H1 (cell line): ENCODE results near the gene CPNE4. TPM values are rescaled to one million over a fixed set of nuclear protein-coding genes. Genes with fewer than 3 reads are reported as not detected.
A peak's percentile ranks its signal among the peaks of the same experiment; 100 is the strongest.

Experiments used
- CTCF ChIA-PET: fragments of 300-600 bp; sonication (Branson Sonifier 250); formaldehyde crosslinking; loops from one replicate; lab custom pipeline; 2021; ENCODE audit not compliant: partially characterized antibody; lab: Charles Lee
- POLR2A ChIA-PET: fragments of 300-600 bp; sonication (Branson Sonifier 250); formaldehyde crosslinking; loops from one replicate; lab custom pipeline; 2021; ENCODE audit warnings: inconsistent platforms; ENCODE audit not compliant: partially characterized antibody; lab: Charles Lee
- DNase-seq, 2 experiments: peaks; one replicate each; pipeline versions ENCODE4 v3.0.0 to v3.0.0-alpha.2; 2010 to 2022; ENCODE audit warnings: low spot score in 2 of 2, low read depth in 1 of 2, mixed read lengths in 1 of 2
- FAIRE-seq: peaks from 2 replicates; lab custom pipeline; 2011; peaks lifted over from hg19 to GRCh38; lab: Jason Lieb, UNC
- H2AFZ ChIP-seq: 2 replicates; pipeline ENCODE4 v1.8.1; 2012; ENCODE audit warnings: low read length, inconsistent platforms
- H2AK5ac ChIP-seq: 2 replicates; pipeline ENCODE4 v1.6.1; 2013; ENCODE audit warnings: low read depth, low read length
- H2BK120ac ChIP-seq: replicated peaks from 2 replicates; pipeline ENCODE3; 2013; ENCODE audit warnings: low read depth, low read length, inconsistent platforms
- H2BK12ac ChIP-seq: 2 replicates; pipeline ENCODE4 v1.6.1; 2013; ENCODE audit warnings: low read depth, low read length
- H2BK15ac ChIP-seq: 2 replicates; pipeline ENCODE4 v1.6.1; 2013; ENCODE audit warnings: low read length
- H2BK20ac ChIP-seq: 2 replicates; pipeline ENCODE4 v1.6.1; 2013; ENCODE audit warnings: low read length
- H2BK5ac ChIP-seq: 2 replicates; pipeline ENCODE4 v1.6.1; 2013; ENCODE audit warnings: low read depth, low read length
- H3K14ac ChIP-seq: 2 replicates; pipeline ENCODE4 v1.6.1; 2013; ENCODE audit warnings: inconsistent platforms; ENCODE audit not compliant: insufficient read length
- H3K18ac ChIP-seq: 2 replicates; pipeline ENCODE4 v1.6.1; 2013; ENCODE audit warnings: low read length; ENCODE audit errors: extremely low read depth
- H3K23ac ChIP-seq: 2 replicates; pipeline ENCODE4 v1.6.1; 2013; ENCODE audit warnings: inconsistent platforms; ENCODE audit not compliant: insufficient read length
- H3K23me2 ChIP-seq: 2 replicates; pipeline ENCODE4 v1.6.1; 2013; ENCODE audit warnings: low read depth, low read length
- H3K27ac ChIP-seq: 2 replicates; pipeline ENCODE4 v1.6.1; 2011; ENCODE audit warnings: low read depth, low read length, inconsistent platforms
- H3K27me3 ChIP-seq, 4 experiments: replicated peaks in 1 of 4; 1 replicate in 1 of 4; 2 replicates in 3 of 4; pipeline versions ENCODE4 v1.6.1 to v1.8.1; 2011 to 2013; ENCODE audit warnings: low read length in 3 of 4, mild to moderate bottlenecking in 3 of 4, inconsistent platforms in 2 of 4, mixed read lengths in 2 of 4, moderate library complexity in 1 of 4; ENCODE audit not compliant: control insufficient read depth in 3 of 4, insufficient read depth in 3 of 4; ENCODE audit errors: extremely low read depth in 1 of 4
- H3K36me3 ChIP-seq, 4 experiments: 2 replicates each; pipeline versions ENCODE4 v1.6.1 to v1.8.1; 2011 to 2013; ENCODE audit warnings: mild to moderate bottlenecking in 4 of 4, low read length in 3 of 4, moderate library complexity in 2 of 4, control low read depth in 1 of 4, inconsistent platforms in 1 of 4; ENCODE audit not compliant: insufficient read depth in 4 of 4, control insufficient read depth in 2 of 4
- H3K4ac ChIP-seq: replicated peaks from 2 replicates; pipeline ENCODE3; 2013; ENCODE audit warnings: low read length, low read depth, mixed read lengths, inconsistent platforms; ENCODE audit not compliant: insufficient read length
- H3K4me1 ChIP-seq, 4 experiments: replicated peaks in 1 of 4; 1 replicate in 1 of 4; 2 replicates in 3 of 4; pipeline versions ENCODE4 v1.6.1 to v1.8.1; 2011 to 2013; ENCODE audit warnings: low read length in 3 of 4, inconsistent platforms in 2 of 4, mixed read lengths in 1 of 4; ENCODE audit not compliant: insufficient read depth in 4 of 4, control insufficient read depth in 3 of 4
- H3K4me2 ChIP-seq, 2 experiments: 2 replicates each; pipeline versions ENCODE4 v1.6.1 to v1.8.1; 2011 to 2013; ENCODE audit warnings: low read depth in 2 of 2, low read length in 2 of 2, control low read depth in 1 of 2, inconsistent platforms in 1 of 2, mild to moderate bottlenecking in 1 of 2; ENCODE audit not compliant: insufficient read depth in 1 of 2
- H3K4me3 ChIP-seq, 4 experiments: fragments of 200-600, 300-600 bp in 1 of 4; sonication (generic), shearing (Covaris generic), sonication (Bioruptor Twin) in 1 of 4; 2 replicates each; pipeline versions ENCODE4 v1.5.1 to v1.8.1; 2011 to 2016; ENCODE audit warnings: low read length in 4 of 4, low read depth in 3 of 4, control low read depth in 2 of 4, inconsistent platforms in 2 of 4, mild to moderate bottlenecking in 2 of 4, mixed read lengths in 1 of 4, moderate library complexity in 1 of 4; ENCODE audit not compliant: insufficient read depth in 2 of 4; ENCODE audit errors: extremely low read depth in 1 of 4
- H3K56ac ChIP-seq: replicated peaks from 2 replicates; pipeline ENCODE3; 2013; ENCODE audit warnings: low read depth, mild to moderate bottlenecking, mixed read lengths, low read length, inconsistent platforms; ENCODE audit not compliant: insufficient read length
- H3K79me1 ChIP-seq: 2 replicates; pipeline ENCODE4 v1.6.1; 2013; ENCODE audit warnings: low read depth, low read length, control low read depth
- H3K79me2 ChIP-seq, 2 experiments: 2 replicates each; pipeline versions ENCODE4 v1.6.1 to v1.8.1; 2012 to 2013; ENCODE audit warnings: low read length in 2 of 2, mild to moderate bottlenecking in 2 of 2, inconsistent platforms in 1 of 2; ENCODE audit not compliant: insufficient read depth in 2 of 2, control insufficient read depth in 1 of 2
- H3K9ac ChIP-seq, 4 experiments: replicated peaks in 1 of 4; 1 replicate in 1 of 4; 2 replicates in 3 of 4; pipeline versions ENCODE4 v1.6.1 to v1.8.1; 2011 to 2013; ENCODE audit warnings: low read depth in 3 of 4, low read length in 3 of 4, control low read depth in 2 of 4, mild to moderate bottlenecking in 2 of 4, moderate library complexity in 2 of 4, inconsistent platforms in 1 of 4; ENCODE audit errors: extremely low read depth in 1 of 4
- H3K9me3 ChIP-seq, 2 experiments: 2 replicates each; pipeline versions ENCODE4 v1.6.1 to v1.8.1; 2012 to 2013; ENCODE audit warnings: mild to moderate bottlenecking in 2 of 2, moderate library complexity in 2 of 2, control low read depth in 1 of 2, inconsistent platforms in 1 of 2, low read depth in 1 of 2, low read length in 1 of 2, mixed read lengths in 1 of 2; ENCODE audit not compliant: insufficient read depth in 2 of 2
- H4K20me1 ChIP-seq, 2 experiments: replicated peaks in 1 of 2; 2 replicates each; pipeline versions ENCODE3 to v1.8.1; 2011 to 2013; ENCODE audit warnings: inconsistent platforms in 2 of 2, low read length in 2 of 2, mild to moderate bottlenecking in 1 of 2; ENCODE audit not compliant: insufficient read depth in 2 of 2, control insufficient read depth in 1 of 2
- H4K5ac ChIP-seq: 2 replicates; pipeline ENCODE4 v1.6.1; 2013; ENCODE audit warnings: low read length, low read depth, mixed read lengths, inconsistent platforms; ENCODE audit not compliant: insufficient read length
- H4K8ac ChIP-seq: 2 replicates; pipeline ENCODE4 v1.8.0; 2013; ENCODE audit warnings: mild to moderate bottlenecking, moderate library complexity, low read length, inconsistent platforms; ENCODE audit not compliant: insufficient read depth; ENCODE audit errors: extremely low read depth
- H4K91ac ChIP-seq: replicated peaks from 2 replicates; pipeline ENCODE3; 2013; ENCODE audit warnings: low read length, mixed read lengths, inconsistent platforms; ENCODE audit not compliant: insufficient read length
- CTBP2 ChIP-seq: IDR thresholded peaks from 2 replicates; pipeline ENCODE4 v1.7.0; 2011; ENCODE audit warnings: borderline replicate concordance, mild to moderate bottlenecking, moderate library complexity, mixed read lengths, low read length; ENCODE audit not compliant: insufficient read depth, insufficient read length
- CTCF ChIP-seq, 3 experiments: IDR thresholded peaks; 1 replicate in 2 of 3; 2 replicates in 1 of 3; pipeline versions ENCODE4 v1.5.1 to v1.6.1; 2011; ENCODE audit warnings: low read length in 3 of 3, mild to moderate bottlenecking in 3 of 3, inconsistent platforms in 2 of 3, low read depth in 1 of 3, moderate library complexity in 1 of 3; ENCODE audit not compliant: insufficient read depth in 1 of 3; ENCODE audit errors: control extremely low read depth in 1 of 3
- FOSL1 ChIP-seq: IDR thresholded peaks from 2 replicates; pipeline ENCODE4 v1.6.1; 2011; ENCODE audit warnings: mild to moderate bottlenecking, low read depth, low read length, moderate library complexity; ENCODE audit not compliant: insufficient read depth
- RAD21 ChIP-seq, 2 experiments: IDR thresholded peaks in 1 of 2; conservative IDR thresholded peaks in 1 of 2; 2 replicates each; pipeline ENCODE4 v1.6.1; 2011; ENCODE audit warnings: low read depth in 2 of 2, low read length in 2 of 2, improper control_type of control experiment in 1 of 2, inconsistent platforms in 1 of 2, mild to moderate bottlenecking in 1 of 2, moderate library complexity in 1 of 2
- RBBP5 ChIP-seq: IDR thresholded peaks from 2 replicates; pipeline ENCODE4 v1.7.1; 2012; ENCODE audit warnings: low read depth, mild to moderate bottlenecking, inconsistent platforms, low read length, moderate library complexity, borderline replicate concordance
- SP1 ChIP-seq: IDR thresholded peaks from 2 replicates; pipeline ENCODE4 v1.6.1; 2011; ENCODE audit warnings: low read depth, low read length
- TBP ChIP-seq: IDR thresholded peaks from 2 replicates; pipeline ENCODE4 v1.6.1; 2011; ENCODE audit warnings: low read depth, low read length, improper control_type of control experiment
- TEAD4 ChIP-seq: IDR thresholded peaks from 2 replicates; pipeline ENCODE4 v1.6.1; 2012; ENCODE audit warnings: low read depth, low read length, inconsistent platforms, mixed read lengths
- YY1 ChIP-seq: IDR thresholded peaks from 2 replicates; pipeline ENCODE4 v1.6.1; 2011; ENCODE audit warnings: low read depth, mild to moderate bottlenecking, low read length
- WGBS, 2 experiments: shearing (Covaris generic) in 1 of 2; methylation state at CpG; one replicate each; pipeline versions ENCODE4 v1.1.6 to v1.1.7; 2013 to 2015; ENCODE audit warnings: low lambda C conversion rate in 2 of 2, mixed read lengths in 2 of 2, inconsistent platforms in 1 of 2, low coverage in 1 of 2, missing lambda C conversion rate in 1 of 2; ENCODE audit not compliant: insufficient replicate concordance in 2 of 2, insufficient coverage in 1 of 2, insufficient read length in 1 of 2; ENCODE audit errors: extremely low coverage in 1 of 2, missing lambda C conversion rate in 1 of 2; 5-methylcytosine and 5-hydroxymethylcytosine counted together
- polyA plus RNA-seq, 7 experiments: library from polyadenylated mRNA; depleted of rRNA in 3 of 7; stranded (reverse) in 5 of 7; unstranded in 2 of 7; fragments of >200 nt in 5 of 7; fragments of 200-250 nt in 2 of 7; gene quantifications; 1 replicate in 5 of 7; 2 replicates in 1 of 7; 4 replicates in 1 of 7; pipeline versions ENCODE4 v1.2.1 to v1.2.3, GENCODE V29; 2011 to 2013; ENCODE audit warnings: missing spikeins in 2 of 7, mixed read lengths in 2 of 7
- total RNA-seq: library from RNA; stranded (reverse); fragmentation: NEBNext Ultra II Directional; extraction: Animal tissue kit (Norgen Biotek cat#: 25700); gene quantifications from 2 replicates; pipeline ENCODE4 v1.2.1, GENCODE V29; 2021

CPNE4 gene
- total and polyA plus RNA-seq, 2 of the 8 experiments (the other 6 are each of a cell fraction or from before 2014, with no cell fraction given), result 0.82 to 3.8 TPM

DNA sequence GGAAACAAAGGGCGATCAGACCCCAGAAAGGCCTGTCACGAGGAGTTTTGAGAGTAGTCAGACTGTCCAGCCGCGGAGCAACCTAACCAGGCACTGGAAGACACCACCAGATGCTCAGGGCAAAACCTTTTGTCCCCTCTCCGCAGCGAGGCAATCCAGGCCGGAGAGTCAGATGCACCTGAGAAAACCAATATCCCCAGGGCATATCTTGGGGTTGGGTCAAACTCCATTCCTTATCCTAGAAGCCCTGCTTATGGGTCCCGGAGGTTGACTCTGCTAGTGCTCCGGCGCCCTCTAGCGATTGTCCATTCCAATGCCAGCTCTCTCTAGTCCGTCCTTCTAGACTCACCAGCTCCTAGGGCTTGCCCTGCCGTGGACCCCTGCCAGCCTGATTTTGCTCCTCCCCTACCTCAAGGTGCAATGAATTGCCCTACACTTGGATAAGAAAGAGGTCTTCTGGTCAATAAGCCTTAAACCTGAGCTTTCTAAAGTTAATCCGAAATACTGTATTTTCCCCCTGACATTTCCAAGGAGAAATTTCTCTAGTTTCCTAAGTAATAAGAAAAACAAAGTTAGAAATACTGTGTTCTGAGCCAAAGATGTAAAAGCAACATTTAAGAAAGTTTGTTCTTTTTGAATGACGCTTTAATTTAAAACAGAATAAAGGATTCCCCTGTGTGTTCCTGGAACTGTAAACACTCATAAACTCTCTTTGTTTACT lies 5.5 kb downstream of the CPNE4 start:
- 31% methylated on average over 15 of the region's 15 CpGs; no CpG with 5 or more reads in 1 of the 2 experiments for WGBS, 2 experiments
- Histone ChIP-seq H4K8ac (no peak overlapping the region), H4K20me1 (no peaks in the 10 kb centered on the region), H3K56ac (no peak overlapping the region), H2BK120ac (no peak overlapping the region), H3K4me1 (peaks cover 0 to 2% (median 0%) of the 10 kb centered on the region in 4 experiments; a peak in 3 of 7 replicates), H2BK5ac (no peak overlapping the region; the same call in 1 of the 2 replicates), H3K14ac (no peak overlapping the region), H2BK15ac (no peak overlapping the region), H3K79me1 (no peaks in the 10 kb centered on the region), H3K4ac (no peak overlapping the region), H2AK5ac (no peak overlapping the region), H3K9ac (no peak overlapping the region), H4K5ac (no peak overlapping the region), H3K4me3 (no peak overlapping the region), H2BK12ac (no peak overlapping the region), H3K23ac (no peak overlapping the region), H3K79me2 (no peaks in the 10 kb centered on the region), H3K27me3 (peaks cover 0 to 14% (median 6%) of the 10 kb centered on the region in 4 experiments; a peak in 6 of 7 replicates), H3K23me2 (peaks cover 12% of the 10 kb centered on the region), H2BK20ac (no peak overlapping the region), H3K9me3 (no peaks in the 10 kb centered on the region), H3K4me2 (no peak overlapping the region), H3K18ac (no peak overlapping the region), H3K36me3 (no peaks in the 10 kb centered on the region), H2AFZ (peak overlapping the region; percentile 71; the same call in 1 of the 2 replicates), H3K27ac (no peak overlapping the region), H4K91ac (no peak overlapping the region)
- TF ChIP-seq RAD21 (IDR thresholded peaks at IDR 0.05 in 1 of 2, conservative IDR thresholded peaks at IDR 0.05 in 1 of 2; ENCODE audit: low read depth in 2 of 2, low read length in 2 of 2) (peak; percentile 99), TBP (no peak), TEAD4 (0 out of 2 replicates have a peak, but pooled peaks have one; percentile 11), YY1 (peak; percentile 66; the same call in 1 of the 2 replicates), RBBP5 (no peak), FOSL1 (no peak), SP1 (0 out of 2 replicates have a peak, but pooled peaks have one; percentile 49), CTCF (IDR thresholded peaks at IDR 0.05; ENCODE audit: control extremely low read depth in 1 of 3, insufficient read depth in 1 of 3, low read depth in 1 of 3, low read length in 3 of 3) (peak; percentile 85 to 96 (median 96)), CTBP2 (no peak)
- peak; percentile 91 to 94 for DNase-seq
- POLR2A ChIA-PET, result no interaction called here
- CTCF ChIA-PET, result interaction anchor here (0.6 to 4.9 kb wide), 27 partner anchors 8 to 530 kb away, joined by 3 to 76 read pairs (median 4); no protein-coding TSS in a partner anchor
- peak; percentile 99 for FAIRE-seq
